ENCODE results near the gene ATP1A1.

Gene ATP1A1

GRCh38 chr1:116401646-116402176 lies 28.7 kb downstream of the ATP1A1 start:
- Mint-ChIP-seq H3K36me3 (peaks cover 56 to 77% of the 10 kb centered on the region in 2 donors), H3K4me3 (no peak overlapping the region), H3K27ac (no peak overlapping the region), H3K4me1 (peaks cover 2 to 3% of the 10 kb centered on the region in 2 donors), H3K27me3 (no peaks in the 10 kb centered on the region), H3K9me3 (no peaks in the 10 kb centered on the region)
- ATAC-seq (replicated peaks) (no peak), DNase-seq (no peak)

DNA sequence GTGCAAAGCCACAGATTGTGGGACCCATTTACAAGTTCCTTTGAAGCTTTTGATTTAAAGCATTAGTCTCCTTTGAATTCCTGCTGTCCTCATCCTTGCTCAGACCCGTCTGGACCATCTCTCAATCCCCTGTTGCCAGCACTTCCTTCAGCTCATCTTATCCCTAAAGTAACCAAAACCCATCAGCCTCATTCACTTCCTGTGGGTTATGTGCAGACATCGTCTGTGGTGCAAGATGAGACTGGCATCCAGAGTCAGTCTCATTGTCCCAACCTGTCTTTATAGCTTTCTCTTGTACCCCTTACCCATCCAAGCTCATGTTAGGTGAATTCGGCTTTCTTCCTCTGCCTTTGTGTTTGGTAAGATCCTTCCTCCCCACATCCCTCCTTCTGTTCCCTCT lies 29.3 kb downstream of the ATP1A1 start:
- peak overlapping the region; percentile 11 for H3K27ac Mint-ChIP-seq
- ATAC-seq (replicated peaks) (no peak), DNase-seq (no peak)
- peaks cover 3 to 5% of the 10 kb centered on the region in 2 donors for H3K4me1 Mint-ChIP-seq
- no peaks in the 10 kb centered on the region for H3K9me3 Mint-ChIP-seq
- H3K4me3 Mint-ChIP-seq = no peak overlapping the region
- H3K36me3 Mint-ChIP-seq = peaks cover 59 to 76% of the 10 kb centered on the region in 2 donors
- H3K27me3 Mint-ChIP-seq = no peaks in the 10 kb centered on the region

GRCh38 chr1:116403496-116404136 lies 30.6 kb downstream of the ATP1A1 start:
- Mint-ChIP-seq H3K27me3 (no peaks in the 10 kb centered on the region), H3K9me3 (no peaks in the 10 kb centered on the region), H3K27ac (no peak overlapping the region)

GRCh38 chr1:116404699-116405098 lies 31.7 kb downstream of the ATP1A1 start:
- Mint-ChIP-seq H3K4me3 (no peak overlapping the region), H3K36me3 (peaks cover 47 to 68% of the 10 kb centered on the region in 2 donors), H3K4me1 (peaks cover 5 to 9% of the 10 kb centered on the region in 2 donors), H3K27ac (no peak overlapping the region), H3K9me3 (no peaks in the 10 kb centered on the region), H3K27me3 (no peaks in the 10 kb centered on the region)
- ATAC-seq (replicated peaks) (no peak), DNase-seq (no peak)

More at GRCh38 chr1:116403496-116404136, 30.6 kb downstream of the ATP1A1 start:
- H3K4me3 Mint-ChIP-seq = no peak overlapping the region
- peaks cover 3 to 5% of the 10 kb centered on the region in 2 donors for H3K4me1 Mint-ChIP-seq
- DNase-seq (no peak), ATAC-seq (replicated peaks) (no peak)
- peaks cover 52 to 73% of the 10 kb centered on the region in 2 donors for H3K36me3 Mint-ChIP-seq

GRCh38 chr1:116405241-116406135 lies 32.4 kb downstream of the ATP1A1 start:
- no peak for ATAC-seq (replicated peaks)
- no peaks in the 10 kb centered on the region for H3K27me3 Mint-ChIP-seq
- H3K9me3 Mint-ChIP-seq = no peaks in the 10 kb centered on the region
- peak overlapping the region; percentile 52 for H3K27ac Mint-ChIP-seq
- H3K4me3 Mint-ChIP-seq = no peak overlapping the region
- peaks cover 41 to 65% of the 10 kb centered on the region in 2 donors for H3K36me3 Mint-ChIP-seq
- DNase-seq = no peak
- peaks cover 5 to 6% of the 10 kb centered on the region in 2 donors for H3K4me1 Mint-ChIP-seq

GRCh38 chr1:116407033-116407432 lies 34.0 kb downstream of the ATP1A1 start:
- peaks cover 34 to 54% of the 10 kb centered on the region in 2 donors for H3K36me3 Mint-ChIP-seq
- peaks cover 5 to 6% of the 10 kb centered on the region in 2 donors for H3K4me1 Mint-ChIP-seq
- DNase-seq (no peak), ATAC-seq (replicated peaks) (no peak)
- H3K27ac Mint-ChIP-seq = no peak overlapping the region
- no peak overlapping the region for H3K4me3 Mint-ChIP-seq
- H3K9me3 Mint-ChIP-seq = no peaks in the 10 kb centered on the region
- no peaks in the 10 kb centered on the region for H3K27me3 Mint-ChIP-seq

DNA sequence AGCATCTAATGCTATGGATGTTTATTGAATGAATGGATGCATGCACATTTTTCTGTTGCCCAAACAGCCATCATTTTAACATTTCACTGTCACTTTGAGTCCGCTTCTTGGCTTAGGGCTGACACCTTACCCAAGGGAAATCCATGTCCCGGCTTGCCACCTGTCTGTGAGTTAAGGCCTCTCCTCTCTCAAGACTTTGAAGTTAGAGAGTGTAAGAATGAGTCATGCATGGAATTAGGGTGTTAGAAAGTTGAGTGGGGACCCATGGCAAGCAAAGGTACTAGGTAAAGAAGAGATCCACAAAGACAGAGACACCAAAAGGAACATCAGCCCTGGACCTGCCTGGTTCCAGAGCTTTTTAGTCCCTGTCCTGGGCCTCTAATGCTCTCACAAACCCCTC lies 35.1 kb downstream of the ATP1A1 start:
- Mint-ChIP-seq H3K36me3 (peaks cover 24 to 50% of the 10 kb centered on the region in 2 donors), H3K4me3 (no peak overlapping the region), H3K27me3 (no peaks in the 10 kb centered on the region), H3K27ac (no peak overlapping the region), H3K9me3 (no peaks in the 10 kb centered on the region), H3K4me1 (peaks cover 6 to 10% of the 10 kb centered on the region in 2 donors)
- ATAC-seq (replicated peaks) = no peak
- DNase-seq = no peak

DNA sequence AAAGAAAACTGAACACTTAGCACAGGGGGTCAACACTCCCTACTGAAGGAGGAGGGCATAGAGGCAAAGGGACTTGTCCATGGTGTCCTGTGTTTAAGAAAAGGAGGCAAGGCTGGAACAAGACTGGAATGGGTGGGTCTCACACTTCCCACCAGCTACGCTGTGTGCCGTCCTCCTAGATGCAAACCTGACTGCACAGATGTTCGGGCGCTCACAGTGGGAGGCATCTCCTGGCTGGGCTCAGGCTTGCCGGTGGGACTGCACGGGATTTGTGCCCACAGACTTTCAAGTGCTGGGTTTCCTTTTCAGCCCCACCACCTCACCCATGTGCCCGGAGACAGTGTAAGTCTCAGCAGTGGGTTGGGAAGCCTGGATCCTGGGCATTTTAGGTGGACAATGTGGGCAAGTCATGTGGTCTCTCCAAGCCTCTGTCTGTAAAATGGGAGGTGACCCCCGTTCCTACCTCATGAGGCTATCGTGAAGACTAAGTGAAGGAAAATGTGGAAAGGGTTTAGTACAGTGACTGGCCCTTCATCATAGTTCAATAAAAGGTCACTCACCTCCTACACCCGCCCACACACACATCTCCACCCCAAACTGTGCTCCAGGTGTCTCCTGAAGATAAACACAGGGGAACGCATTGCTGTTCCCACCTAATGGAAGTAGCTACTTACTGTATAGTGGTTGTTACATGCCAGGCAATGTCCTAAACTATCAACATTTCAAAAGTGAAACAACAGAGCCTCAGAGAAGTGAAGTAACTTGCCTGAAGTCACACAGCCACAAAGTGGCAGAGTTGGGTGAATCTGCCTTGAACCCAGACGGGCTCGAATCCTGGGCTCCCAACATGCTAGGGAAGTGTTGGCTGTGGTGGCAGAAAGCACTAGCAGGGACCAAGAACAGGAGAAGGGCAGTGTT lies 36.0 kb downstream of the ATP1A1 start:
- Mint-ChIP-seq H3K4me1 (peaks cover 7 to 18% of the 10 kb centered on the region in 2 donors), H3K4me3 (no peak overlapping the region), H3K27ac (no peak overlapping the region), H3K36me3 (peaks cover 22 to 52% of the 10 kb centered on the region in 2 donors), H3K9me3 (no peaks in the 10 kb centered on the region), H3K27me3 (no peaks in the 10 kb centered on the region)
- no peak for ATAC-seq (replicated peaks)
- no peak for DNase-seq

DNA sequence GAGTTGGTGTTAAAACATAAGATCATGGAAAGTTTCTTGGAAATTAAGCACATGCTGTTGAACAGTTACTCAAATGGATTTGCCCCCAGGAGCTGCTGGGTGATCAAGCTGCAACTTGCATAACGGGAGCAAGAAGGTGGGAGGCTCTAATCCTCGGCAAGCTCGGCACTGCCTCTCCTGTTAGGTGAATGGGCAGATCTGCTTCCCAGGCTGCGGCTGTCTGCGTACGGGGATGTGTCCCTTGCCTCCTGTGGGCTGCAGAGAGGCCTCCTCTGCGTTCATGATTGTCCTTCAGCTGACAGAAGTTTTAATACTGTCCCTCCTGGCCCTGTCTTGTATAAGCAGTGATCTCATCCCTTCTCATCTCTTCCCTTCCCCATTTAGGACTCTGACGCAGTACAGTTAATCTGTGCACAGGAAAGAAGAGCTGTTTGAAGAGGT lies 36.7 kb downstream of the ATP1A1 start:
- no peak overlapping the region for H3K4me3 Mint-ChIP-seq
- no peaks in the 10 kb centered on the region for H3K9me3 Mint-ChIP-seq
- H3K4me1 Mint-ChIP-seq = peaks cover 9 to 24% of the 10 kb centered on the region in 2 donors
- no peaks in the 10 kb centered on the region for H3K27me3 Mint-ChIP-seq
- H3K36me3 Mint-ChIP-seq = peaks cover 23 to 52% of the 10 kb centered on the region in 2 donors
- DNase-seq (no peak), ATAC-seq (replicated peaks) (no peak)
- H3K27ac Mint-ChIP-seq = no peak overlapping the region

DNA sequence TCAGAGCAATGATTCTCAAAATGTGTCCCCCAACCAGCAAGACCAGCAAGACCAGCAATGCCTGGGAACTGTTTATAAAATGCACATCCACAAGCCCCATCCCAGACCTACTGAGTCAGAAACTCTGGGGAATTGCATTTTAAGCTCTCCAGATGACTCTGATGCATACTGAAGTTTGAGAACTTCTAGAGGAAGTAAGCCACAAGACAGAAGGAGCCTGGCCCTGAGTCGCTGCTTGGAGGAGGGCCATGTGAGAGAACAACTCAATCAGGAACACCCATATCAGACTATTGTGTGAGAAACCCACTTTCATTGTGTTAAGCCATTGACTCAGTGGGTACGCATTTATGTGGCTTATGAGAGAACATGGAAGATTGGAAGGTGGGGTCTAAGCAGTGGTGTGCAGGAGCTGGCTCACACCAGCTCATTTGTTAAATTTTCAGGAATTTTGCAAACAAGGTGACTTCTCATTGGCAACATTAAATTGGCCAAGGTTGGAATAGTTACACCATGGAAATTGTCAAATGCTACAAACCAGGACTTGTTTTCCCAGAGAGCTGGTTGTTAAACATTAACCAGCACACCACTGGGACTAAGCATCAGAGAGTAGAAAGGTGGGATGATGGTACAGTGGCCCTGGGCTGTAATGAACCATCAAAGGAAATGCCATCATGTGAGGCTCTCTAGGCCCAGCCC lies 38.9 kb downstream of the ATP1A1 start:
- H3K4me3 Mint-ChIP-seq = no peak overlapping the region
- H3K27ac Mint-ChIP-seq = no peak overlapping the region
- H3K36me3 Mint-ChIP-seq = peaks cover 21 to 46% of the 10 kb centered on the region in 2 donors
- H3K9me3 Mint-ChIP-seq = no peaks in the 10 kb centered on the region
- peaks cover 14 to 26% of the 10 kb centered on the region in 2 donors for H3K4me1 Mint-ChIP-seq
- DNase-seq (no peak), ATAC-seq (replicated peaks) (no peak)
- H3K27me3 Mint-ChIP-seq = no peaks in the 10 kb centered on the region

GRCh38 chr1:116412480-116412798 lies 39.4 kb downstream of the ATP1A1 start:
- H3K36me3 Mint-ChIP-seq = peaks cover 20 to 44% of the 10 kb centered on the region in 2 donors
- ATAC-seq (replicated peaks) (no peak), DNase-seq (no peak)
- H3K27ac Mint-ChIP-seq = no peak overlapping the region
- no peaks in the 10 kb centered on the region for H3K9me3 Mint-ChIP-seq
- no peak overlapping the region for H3K4me3 Mint-ChIP-seq
- H3K27me3 Mint-ChIP-seq = no peaks in the 10 kb centered on the region
- H3K4me1 Mint-ChIP-seq = peaks cover 15 to 28% of the 10 kb centered on the region in 2 donors

DNA sequence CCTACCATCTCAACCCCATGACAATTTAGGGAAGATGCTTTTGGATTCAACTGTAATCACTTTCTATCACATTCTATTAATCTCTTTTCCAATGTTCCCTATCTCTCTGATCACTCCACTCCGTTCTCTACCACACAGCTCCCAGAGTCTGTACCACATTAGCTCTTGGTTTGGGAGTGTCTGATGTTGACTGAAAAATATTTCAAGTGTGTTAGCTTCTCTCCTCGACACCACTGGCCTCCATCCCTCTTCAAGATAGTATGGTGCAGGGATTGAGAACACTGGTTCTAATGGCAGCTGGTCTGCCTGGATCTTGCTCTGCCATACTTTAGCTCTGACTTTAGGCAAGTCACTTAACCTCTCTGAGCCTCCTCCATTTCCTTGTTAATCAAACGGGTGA lies 39.9 kb downstream of the ATP1A1 start:
- H3K27ac Mint-ChIP-seq = no peak overlapping the region
- ATAC-seq (replicated peaks) (no peak), DNase-seq (no peak)
- H3K36me3 Mint-ChIP-seq = peaks cover 17 to 39% of the 10 kb centered on the region in 2 donors
- H3K27me3 Mint-ChIP-seq = no peaks in the 10 kb centered on the region
- H3K4me1 Mint-ChIP-seq = peaks cover 18 to 33% of the 10 kb centered on the region in 2 donors
- H3K9me3 Mint-ChIP-seq = no peaks in the 10 kb centered on the region
- no peak overlapping the region for H3K4me3 Mint-ChIP-seq

- Mint-ChIP-seq H3K4me1 (peaks cover 22 to 37% of the 10 kb centered on the region in 2 donors), H3K27me3 (no peaks in the 10 kb centered on the region), H3K9me3 (no peaks in the 10 kb centered on the region), H3K4me3 (no peak overlapping the region), H3K36me3 (peaks cover 17 to 35% of the 10 kb centered on the region in 2 donors), H3K27ac (no peak overlapping the region)
- ATAC-seq (replicated peaks) (no peak), DNase-seq (no peak)
Observed at GRCh38 chr1:116413414-116413813, 40.4 kb downstream of the ATP1A1 start.
